ENCODE results near the gene KCND3.

DNA sequence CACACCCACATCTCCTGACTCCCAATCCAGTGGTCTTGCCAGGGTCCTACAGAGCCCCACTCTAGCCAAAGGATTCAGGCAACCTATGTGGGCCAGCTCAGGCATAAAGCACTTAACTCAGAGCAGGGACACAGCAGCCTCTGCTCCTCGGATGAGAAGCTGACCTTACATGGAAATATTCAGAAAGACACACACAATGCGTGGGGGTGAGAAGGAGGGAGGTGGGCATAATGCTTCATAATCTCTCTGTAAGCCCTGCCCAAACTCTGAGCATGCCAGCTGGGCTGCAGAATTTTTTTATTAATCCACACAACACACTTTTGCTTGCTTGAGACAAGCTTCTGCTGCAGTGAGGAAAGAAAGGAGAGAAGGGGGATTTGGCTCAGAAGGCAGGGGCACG lies 21.6 kb downstream of the KCND3 start:
- TF ChIP-seq, protein P1, sequence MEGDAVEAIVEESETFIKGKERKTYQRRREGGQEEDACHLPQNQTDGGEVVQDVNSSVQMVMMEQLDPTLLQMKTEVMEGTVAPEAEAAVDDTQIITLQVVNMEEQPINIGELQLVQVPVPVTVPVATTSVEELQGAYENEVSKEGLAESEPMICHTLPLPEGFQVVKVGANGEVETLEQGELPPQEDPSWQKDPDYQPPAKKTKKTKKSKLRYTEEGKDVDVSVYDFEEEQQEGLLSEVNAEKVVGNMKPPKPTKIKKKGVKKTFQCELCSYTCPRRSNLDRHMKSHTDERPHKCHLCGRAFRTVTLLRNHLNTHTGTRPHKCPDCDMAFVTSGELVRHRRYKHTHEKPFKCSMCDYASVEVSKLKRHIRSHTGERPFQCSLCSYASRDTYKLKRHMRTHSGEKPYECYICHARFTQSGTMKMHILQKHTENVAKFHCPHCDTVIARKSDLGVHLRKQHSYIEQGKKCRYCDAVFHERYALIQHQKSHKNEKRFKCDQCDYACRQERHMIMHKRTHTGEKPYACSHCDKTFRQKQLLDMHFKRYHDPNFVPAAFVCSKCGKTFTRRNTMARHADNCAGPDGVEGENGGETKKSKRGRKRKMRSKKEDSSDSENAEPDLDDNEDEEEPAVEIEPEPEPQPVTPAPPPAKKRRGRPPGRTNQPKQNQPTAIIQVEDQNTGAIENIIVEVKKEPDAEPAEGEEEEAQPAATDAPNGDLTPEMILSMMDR (conservative IDR thresholded peaks at IDR 0.05; ENCODE audit: low read length): no peak
- no peak for TF ChIP-seq EZH2phosphoT487 (IDR thresholded peaks at IDR 0.05; ENCODE audit: borderline replicate concordance)
